HepG2 (cell line): ENCODE measurements around the gene TNFSF13. TPM values are rescaled to one million over a fixed set of nuclear protein-coding genes. Genes with fewer than 3 reads are reported as not detected.
A peak's percentile ranks its signal among the peaks of the same experiment; 100 is the strongest.

Experiments used
- ATAC-seq: fragments of 200-7000 bp; cut with Tn5 transposase; 3 replicates; pipeline ENCODE4 v1.9.1; 2020; ENCODE audit warnings: mild to moderate bottlenecking, moderate library complexity
- BruUV-seq: library from RNA; stranded (reverse); fragments of 400-500 nt; replicated peaks from 2 replicates; lab custom pipeline; 2021; lab: Mats Ljungman, UMichigan
- CTCF ChIA-PET: fragments of 300-600 bp; formaldehyde crosslinking; extraction: SDS; loops from one replicate; lab custom pipeline; 2021; ENCODE audit warnings: low total read pairs, inconsistent platforms, low intra/inter-chr PET ratio; lab: Yijun Ruan, JAX
- POLR2A ChIA-PET: fragments of 350-600 bp; sonication (Branson Sonifier 250); formaldehyde crosslinking; loops from one replicate; lab custom pipeline; 2020; ENCODE audit warnings: antibody characterized with exemption, inconsistent platforms; lab: Yijun Ruan, JAX
- DNase-seq: peaks from one replicate; pipeline ENCODE4 v3.0.0-alpha.2; 2015; ENCODE audit warnings: low spot score
- FAIRE-seq: peaks from 3 replicates; lab custom pipeline; 2011; peaks lifted over from hg19 to GRCh38; lab: Jason Lieb, UNC
- H2AFZ ChIP-seq: one replicate; pipeline ENCODE4 v1.6.1; 2011; ENCODE audit warnings: low read length, inconsistent platforms
- H3K27ac ChIP-seq: fragments of 300-600 bp; 3 replicates; pipeline ENCODE4 v1.8.0; 2011; ENCODE audit warnings: mixed run types, mild to moderate bottlenecking, mixed read lengths, low read length, inconsistent platforms; ENCODE audit not compliant: insufficient read depth; ENCODE audit errors: extremely low read length
- H3K27me3 ChIP-seq, 2 experiments: fragments of 200-600 bp in 1 of 2; 2 replicates in 1 of 2; 3 replicates in 1 of 2; pipeline versions ENCODE4 v1.6.0 to v1.8.0; 2011; ENCODE audit warnings: low read length in 2 of 2, mild to moderate bottlenecking in 2 of 2, moderate library complexity in 2 of 2, inconsistent platforms in 1 of 2; ENCODE audit not compliant: insufficient read depth in 2 of 2, control insufficient read depth in 1 of 2
- H3K36me3 ChIP-seq, 2 experiments: fragments of 200-600 bp in 1 of 2; replicated peaks in 1 of 2; 2 replicates in 1 of 2; 3 replicates in 1 of 2; pipeline versions ENCODE4 v1.5.1 to v1.8.0; 2011; ENCODE audit warnings: low read length in 2 of 2, inconsistent platforms in 1 of 2; ENCODE audit not compliant: insufficient read depth in 2 of 2, control insufficient read depth in 1 of 2
- H3K4me1 ChIP-seq: 2 replicates; pipeline ENCODE4 v1.5.1; 2012; ENCODE audit warnings: low read length, inconsistent platforms; ENCODE audit not compliant: insufficient read depth
- H3K4me2 ChIP-seq: 2 replicates; pipeline ENCODE4 v1.6.0; 2011; ENCODE audit warnings: low read depth, low read length, inconsistent platforms
- H3K4me3 ChIP-seq, 3 experiments: fragments of 200-600 bp in 1 of 3; sonication (generic), shearing (Covaris generic) in 1 of 3; replicated peaks in 1 of 3; 2 replicates each; pipeline ENCODE4 v1.5.1; 2011 to 2016; ENCODE audit warnings: low read length in 3 of 3, inconsistent platforms in 2 of 3, low read depth in 2 of 3, mild to moderate bottlenecking in 2 of 3, control low read depth in 1 of 3, mixed read lengths in 1 of 3; ENCODE audit not compliant: insufficient read depth in 1 of 3
- H3K79me2 ChIP-seq: one replicate; pipeline ENCODE4 v1.6.1; 2011; ENCODE audit warnings: low read length, inconsistent platforms; ENCODE audit not compliant: insufficient read depth
- H3K9ac ChIP-seq: 2 replicates; pipeline ENCODE4 v1.6.0; 2011; ENCODE audit warnings: mild to moderate bottlenecking, low read depth, low read length, inconsistent platforms; ENCODE audit not compliant: insufficient read depth
- H3K9me3 ChIP-seq: 2 replicates; pipeline ENCODE4 v1.5.1; 2012; ENCODE audit warnings: mild to moderate bottlenecking, low read length
- H4K20me1 ChIP-seq: 2 replicates; pipeline ENCODE4 v1.6.0; 2011; ENCODE audit warnings: inconsistent platforms, mild to moderate bottlenecking, low read length, moderate library complexity; ENCODE audit not compliant: insufficient read depth
- AGO2 ChIP-seq: fragments of 200-400 bp; formaldehyde crosslinking; optimal IDR thresholded peaks from 2 replicates; pipeline ENCODE3; 2017; ENCODE audit warnings: mild to moderate bottlenecking, low read depth, low read length, moderate library complexity
- CEBPG ChIP-seq: IDR thresholded peaks from 2 replicates; pipeline ENCODE4 v1.6.1; 2016
- DPF2 ChIP-seq: sonication (generic); formaldehyde crosslinking; IDR thresholded peaks from 2 replicates; pipeline ENCODE4 v1.4.0; 2020; ENCODE audit warnings: mild to moderate bottlenecking, low read depth, missing genetic modification reagents, borderline replicate concordance
- GMEB2 ChIP-seq: IDR thresholded peaks from 2 replicates; pipeline ENCODE4 v1.6.1; 2016; ENCODE audit warnings: missing biosample characterization, missing genetic modification reagents, low read depth
- NFKBIZ ChIP-seq: IDR thresholded peaks from 2 replicates; pipeline ENCODE4 v1.6.1; 2018; ENCODE audit warnings: missing genetic modification reagents, missing compliant biosample characterization
- NR2C2 ChIP-seq: sonication (generic); formaldehyde crosslinking; IDR thresholded peaks from 2 replicates; pipeline ENCODE4 v1.4.0; 2020; ENCODE audit warnings: missing genetic modification reagents, mild to moderate bottlenecking, moderate library complexity, borderline replicate concordance
- SKIL ChIP-seq: sonication (generic); formaldehyde crosslinking; IDR thresholded peaks from 2 replicates; pipeline ENCODE4 v1.8.0; 2022; ENCODE audit warnings: missing genetic modification reagents, mild to moderate bottlenecking, moderate library complexity, borderline replicate concordance
- TBL1XR1 ChIP-seq: fragments of 150-350 bp; IDR thresholded peaks from 2 replicates; pipeline ENCODE4 v1.6.1; 2014; ENCODE audit warnings: borderline replicate concordance, low read length; ENCODE audit not compliant: partially characterized antibody
- YEATS2 ChIP-seq: sonication (generic); formaldehyde crosslinking; IDR thresholded peaks from 2 replicates; pipeline ENCODE4 v1.4.0; 2020; ENCODE audit warnings: missing genetic modification reagents, borderline replicate concordance
- ZNF687 ChIP-seq: sonication (generic); formaldehyde crosslinking; IDR thresholded peaks from 2 replicates; pipeline ENCODE4 v1.5.1; 2020; ENCODE audit warnings: mild to moderate bottlenecking, missing genetic modification reagents, moderate library complexity
- ZNF761 ChIP-seq: sonication (generic); formaldehyde crosslinking; conservative IDR thresholded peaks from 2 replicates; pipeline ENCODE4 v1.4.0; 2020; ENCODE audit warnings: mild to moderate bottlenecking, missing genetic modification reagents
- ZSCAN31 ChIP-seq: sonication (generic); formaldehyde crosslinking; IDR thresholded peaks from 2 replicates; pipeline ENCODE4 v1.5.0; 2020; ENCODE audit warnings: low read depth, mild to moderate bottlenecking, missing genetic modification reagents
- WGBS: methylation state at CpG from one replicate; pipeline ENCODE4 v1.1.6; 2017; ENCODE audit warnings: low lambda C conversion rate; 5-methylcytosine and 5-hydroxymethylcytosine counted together
- in situ Hi-C: cut with HindIII; loops from 2 replicates; pipeline ENCODE4 v1.10.0; 2017; ENCODE audit warnings: low pct_unique_long_range_greater_than_20kb; ENCODE audit not compliant: extremely low pct_ligation_motif_present
- intact Hi-C: fragments of 100-400 bp; cut with micrococcal nuclease; formaldehyde crosslinking; loops from one replicate; pipeline ENCODE4 v1.10.0; 2022; ENCODE audit not compliant: unreplicated experiment
- polyA plus RNA-seq, 8 experiments: library from polyadenylated mRNA; depleted of rRNA in 3 of 8; stranded (reverse) in 7 of 8; unstranded in 1 of 8; fragments of >200 nt; fragmentation: Illumina TruSeq in 4 of 8; extraction: Trizol in 4 of 8; gene quantifications; 2 replicates each; pipeline versions ENCODE4 v1.2.1 to v1.2.3, GENCODE V29; 2011 to 2016; ENCODE audit warnings: low read depth in 4 of 8, missing spikeins in 1 of 8, mixed read lengths in 1 of 8; ENCODE audit not compliant: insufficient read depth in 1 of 8
- total RNA-seq, 5 experiments: library from RNA; depleted of rRNA; stranded (reverse); fragments of >200 nt; fragmentation: Illumina TruSeq; extraction: Trizol; gene quantifications; 2 replicates each; pipeline ENCODE4 v1.2.3, GENCODE V29; 2016; ENCODE audit warnings: low read depth in 1 of 5
- TF ChIP-seq, protein P1 (sequence below): sonication (generic); formaldehyde crosslinking; IDR thresholded peaks from 2 replicates; pipeline ENCODE4 v1.8.0; 2022; ENCODE audit warnings: mild to moderate bottlenecking, missing genetic modification reagents, borderline replicate concordance

TNFSF13 gene
- total and polyA plus RNA-seq, 2 of the 13 experiments (the other 11 are each of a cell fraction or from before 2014, with no cell fraction given), result 2.5 to 3.3 TPM

GRCh38 chr17:7579834-7580603 lies 21.5 kb downstream of the TNFSF13 start:
- Histone ChIP-seq H2AFZ (no peak overlapping the region), H3K27ac (peak overlapping the region; percentile 88), H3K9me3 (no peaks in the 10 kb centered on the region), H4K20me1 (peaks cover 43% of the 10 kb centered on the region), H3K4me2 (peak overlapping the region; percentile 72), H3K36me3 (peaks cover 8 to 39% of the 10 kb centered on the region in 2 experiments), H3K4me3 (peak overlapping the region in 2 of 3 experiments; percentile 17 to 58; a peak in 4 of 6 replicates), H3K79me2 (peaks cover 40% of the 10 kb centered on the region), H3K4me1 (peaks cover 82% of the 10 kb centered on the region), H3K27me3 (no peaks in the 10 kb centered on the region; a peak in 1 of 5 replicates), H3K9ac (peak overlapping the region; percentile 75)
- FAIRE-seq (no peak), ATAC-seq (peak; percentile 2), DNase-seq (no peak)
- POLR2A ChIA-PET, result interaction anchor here (0.7 to 3.6 kb wide), 19 partner anchors 8 to 544 kb away, joined by 3 to 37 read pairs (median 4); partner anchors contain the start of genes CHRNB1, FXR2, POLR2A and SAT2
- in situ Hi-C loops, result loop anchor here (10.0 kb wide), 1 partner anchor 265 kb away; no protein-coding TSS in a partner anchor
- no TSS peak for BruUV-seq
- CTCF ChIA-PET, result no interaction called here
- intact Hi-C loops, result no loop called here
- 66% methylated on average over 11 of the region's 12 CpGs for WGBS
- 0 out of 2 replicates have a peak, but pooled peaks have one; percentile 4 for TF ChIP-seq DPF2 (CRISPR knock-in tag)
- peak; percentile 91 for TF ChIP-seq AGO2
- TF ChIP-seq NR2C2, result no peak
- TF ChIP-seq TBL1XR1, result no peak
- 0 out of 2 replicates have a peak, but pooled peaks have one; percentile 12 for TF ChIP-seq ZSCAN31 (CRISPR knock-in tag)
- TF ChIP-seq ZNF761 (CRISPR knock-in tag), result 0 out of 2 replicates have a peak, but pooled peaks have one; percentile 24
- peak; percentile 39; the same call in 1 of the 2 replicates for TF ChIP-seq ZNF687
- no peak for TF ChIP-seq GMEB2 (CRISPR knock-in tag)
- no peak for TF ChIP-seq YEATS2 (CRISPR knock-in tag)
- no peak for TF ChIP-seq CEBPG (CRISPR knock-in tag)
- TF ChIP-seq, protein P1, sequence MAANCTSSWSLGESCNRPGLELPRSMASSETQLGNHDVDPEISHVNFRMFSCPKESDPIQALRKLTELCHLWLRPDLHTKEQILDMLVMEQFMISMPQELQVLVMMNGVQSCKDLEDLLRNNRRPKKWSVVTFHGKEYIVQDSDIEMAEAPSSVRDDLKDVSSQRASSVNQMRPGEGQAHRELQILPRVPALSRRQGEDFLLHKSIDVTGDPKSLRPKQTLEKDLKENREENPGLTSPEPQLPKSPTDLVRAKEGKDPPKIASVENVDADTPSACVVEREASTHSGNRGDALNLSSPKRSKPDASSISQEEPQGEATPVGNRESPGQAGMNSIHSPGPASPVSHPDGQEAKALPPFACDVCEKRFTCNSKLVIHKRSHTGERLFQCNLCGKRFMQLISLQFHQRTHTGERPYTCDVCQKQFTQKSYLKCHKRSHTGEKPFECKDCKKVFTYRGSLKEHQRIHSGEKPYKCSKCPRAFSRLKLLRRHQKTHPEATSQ (CRISPR knock-in tag), result no peak
- no peak for TF ChIP-seq NFKBIZ
- no peak for TF ChIP-seq SKIL (CRISPR knock-in tag)
